Measurements from ENCODE around the gene CAMK1D.
"Not testable (repeated sequence)": the region's sequence is repeated elsewhere in the genome, so short reads cannot be mapped to it uniquely, and the experiment has no call there.

CAMK1D gene

GRCh38 chr10:12849319-12850181 lies 500.2 kb downstream of the CAMK1D start:
- no peak for DNase-seq (ENCODE audit: low read depth)

DNA sequence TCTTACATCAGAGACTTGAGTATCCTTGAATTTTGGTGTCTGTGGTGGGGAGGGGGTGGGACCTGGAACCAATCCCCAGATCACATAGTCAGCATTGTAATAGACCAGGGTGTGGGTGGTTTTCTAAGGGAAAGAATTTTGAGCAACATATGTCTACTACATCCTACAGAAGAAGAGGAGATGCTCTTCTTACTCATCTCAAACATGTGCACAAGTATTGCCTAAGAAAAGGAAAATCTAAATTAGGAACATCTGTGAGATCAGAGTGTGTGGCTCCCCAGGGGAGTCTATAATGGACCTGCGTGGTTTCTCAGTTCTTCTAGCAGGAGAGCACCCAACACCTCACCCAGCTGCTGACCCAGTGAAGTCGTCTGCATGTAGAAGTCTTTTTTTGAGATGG lies 503.3 kb downstream of the CAMK1D start:
- no peak for DNase-seq (ENCODE audit: low read depth)

DNA sequence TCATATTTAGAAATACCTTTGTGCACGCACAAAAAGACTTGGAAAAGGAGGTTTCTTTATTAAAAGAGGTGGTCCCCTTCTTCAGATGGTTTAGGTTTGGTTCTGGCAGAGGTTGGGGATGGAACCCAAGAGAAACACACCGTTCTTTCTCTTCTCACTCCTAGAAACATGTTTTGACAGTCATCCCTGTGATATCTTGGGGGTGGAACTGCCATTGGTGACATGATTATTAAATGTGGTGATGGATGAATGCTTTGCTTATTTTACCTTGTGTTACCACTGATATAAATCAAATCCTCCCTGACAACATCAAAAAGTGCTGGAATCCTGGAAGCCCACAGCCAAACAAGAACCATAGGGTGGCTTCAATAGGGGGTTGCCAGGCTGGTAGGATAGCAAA lies 505.6 kb downstream of the CAMK1D start:
- DNase-seq (ENCODE audit: low read depth), result no peak

- no peak for DNase-seq (ENCODE audit: low read depth)
Observed at GRCh38 chr10:12862459-12862858, 513.1 kb downstream of the CAMK1D start.

- DNase-seq (ENCODE audit: low read depth), result not testable (repeated sequence)
Observed at GRCh38 chr10:12865515-12865914, 516.2 kb downstream of the CAMK1D start.

- no peak for DNase-seq (ENCODE audit: low read depth)
Observed at GRCh38 chr10:12868229-12868628, 518.9 kb downstream of the CAMK1D start.

DNA sequence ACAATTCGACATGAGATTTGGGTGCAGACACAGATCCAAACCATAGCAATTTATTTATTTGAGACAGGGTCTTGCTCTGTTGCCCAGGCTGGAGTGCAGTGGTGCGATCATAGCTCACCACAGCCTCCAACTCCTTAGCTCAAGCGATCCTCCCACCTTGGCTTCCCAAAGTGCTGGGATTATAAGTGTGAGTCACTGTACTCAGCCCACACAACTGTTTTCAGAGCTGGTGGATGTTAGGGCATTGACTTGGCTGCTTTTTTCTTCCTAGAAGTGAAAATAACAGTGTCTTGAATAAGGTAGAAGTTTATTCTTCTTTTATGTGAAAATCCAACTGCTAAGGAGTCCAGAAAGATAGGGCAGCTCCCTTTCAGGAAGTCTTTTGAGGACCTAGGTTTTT lies 520.1 kb downstream of the CAMK1D start:
- DNase-seq (ENCODE audit: low read depth), result no peak

DNA sequence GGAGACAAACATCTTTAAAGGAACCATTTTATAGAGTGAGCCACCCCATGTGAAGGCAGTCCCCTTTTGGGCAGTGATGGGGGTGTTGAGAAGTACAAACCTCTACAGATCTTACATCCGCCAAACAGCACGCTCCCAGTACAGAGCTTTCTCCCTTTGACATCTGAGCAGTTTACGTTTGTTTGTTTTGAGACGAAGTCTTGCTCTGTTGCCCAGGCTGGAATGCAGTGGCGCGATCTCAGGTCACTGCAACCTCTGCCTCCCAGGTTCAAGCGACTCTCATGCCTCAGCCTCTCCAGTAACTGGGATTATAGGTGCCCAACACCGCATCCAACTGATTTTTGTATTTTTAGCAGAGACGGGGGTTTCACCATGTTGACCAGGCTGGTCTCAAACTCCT lies 523.2 kb downstream of the CAMK1D start:
- DNase-seq (ENCODE audit: low read depth), result no peak

GRCh38 chr10:12873172-12873571 lies 523.8 kb downstream of the CAMK1D start:
- no peak for DNase-seq (ENCODE audit: low read depth)

DNA sequence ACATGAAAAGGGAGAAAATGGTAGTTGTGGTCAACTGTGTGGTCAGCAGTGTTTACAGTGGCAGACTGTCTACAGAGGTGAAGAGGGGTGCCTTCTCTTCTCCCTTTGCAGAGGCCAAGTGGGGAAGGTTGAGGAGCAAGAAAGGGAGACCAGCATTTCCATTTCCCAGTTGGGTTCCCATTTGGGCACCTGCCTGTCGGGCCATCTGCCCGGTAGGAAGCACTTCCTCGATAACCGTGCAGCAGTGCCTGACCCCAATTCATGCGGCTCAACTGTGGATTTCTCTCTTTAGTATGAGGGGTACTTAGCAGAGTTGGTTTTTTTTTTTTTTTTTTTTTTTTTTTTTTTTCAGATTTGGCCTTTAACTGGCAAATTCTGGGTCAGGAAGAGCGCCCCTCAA lies 525.2 kb downstream of the CAMK1D start:
- DNase-seq (ENCODE audit: low read depth), result no peak

DNA sequence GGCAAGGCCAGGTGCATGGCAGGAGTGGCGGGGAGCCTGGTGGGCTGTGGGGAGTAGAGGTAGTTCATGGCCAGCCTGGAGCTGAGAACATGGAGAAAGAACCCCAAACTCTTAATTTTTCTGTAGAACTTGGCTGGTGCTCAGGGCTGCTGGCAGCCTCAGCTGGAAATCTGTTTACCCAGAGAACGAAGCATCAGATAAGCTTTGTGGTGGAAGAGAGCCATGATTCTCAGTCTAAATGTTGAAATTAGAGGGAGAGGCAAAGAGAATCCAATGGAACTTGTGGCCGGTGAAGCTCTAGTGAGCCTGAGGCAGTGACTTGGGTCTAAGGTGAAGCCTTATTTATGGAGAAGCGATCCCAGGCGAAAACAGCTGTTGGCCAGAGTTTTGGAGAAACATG lies 525.8 kb downstream of the CAMK1D start:
- no peak for DNase-seq (ENCODE audit: low read depth)

- DNase-seq (ENCODE audit: low read depth), result no peak
Observed at GRCh38 chr10:12876266-12876665, 526.9 kb downstream of the CAMK1D start.

DNA sequence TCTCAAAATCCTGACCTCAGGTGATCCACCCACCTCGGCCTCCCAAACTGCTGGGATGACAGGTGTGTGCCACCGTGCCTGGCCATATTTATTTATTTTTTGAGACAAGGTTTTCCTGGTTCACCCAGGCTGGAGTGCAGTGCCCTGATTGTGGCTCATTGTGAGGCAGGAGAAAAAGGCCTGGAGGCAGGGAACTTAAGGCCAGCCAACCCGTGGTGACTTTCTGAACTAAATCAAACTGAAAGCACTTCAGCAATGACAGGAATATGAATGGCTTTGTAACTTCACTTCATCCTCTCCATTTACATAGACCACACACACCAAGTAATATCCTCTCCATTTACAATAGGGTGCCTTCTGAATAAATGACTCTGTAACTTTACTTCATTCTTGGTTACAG lies 527.8 kb downstream of the CAMK1D start:
- DNase-seq (ENCODE audit: low read depth), result no peak

- no peak for DNase-seq (ENCODE audit: low read depth)
Observed at GRCh38 chr10:12880423-12880822, 531.1 kb downstream of the CAMK1D start.

DNA sequence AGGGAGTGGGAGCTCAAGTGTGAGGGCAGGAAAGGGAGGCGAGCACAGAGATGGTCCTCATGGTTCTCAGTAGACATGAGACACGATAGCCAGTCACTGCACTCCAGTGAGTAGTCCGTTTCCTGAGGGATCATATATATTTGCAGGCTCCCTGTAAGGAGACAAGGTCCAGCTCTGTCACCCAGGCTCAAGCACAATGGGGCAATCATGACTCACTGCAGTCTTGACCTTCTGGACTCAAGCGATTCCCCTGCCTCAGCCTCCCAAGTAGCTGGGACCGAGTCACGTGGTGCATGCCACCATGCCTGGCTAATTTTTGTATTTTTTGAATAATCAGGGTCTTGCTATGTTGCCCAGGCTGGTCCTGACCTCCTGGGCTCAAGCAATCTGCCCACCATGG lies 535.5 kb downstream of the CAMK1D start:
- DNase-seq (ENCODE audit: low read depth), result no peak
